ENCODE measurements around the gene APOH.

The APOH gene

DNA sequence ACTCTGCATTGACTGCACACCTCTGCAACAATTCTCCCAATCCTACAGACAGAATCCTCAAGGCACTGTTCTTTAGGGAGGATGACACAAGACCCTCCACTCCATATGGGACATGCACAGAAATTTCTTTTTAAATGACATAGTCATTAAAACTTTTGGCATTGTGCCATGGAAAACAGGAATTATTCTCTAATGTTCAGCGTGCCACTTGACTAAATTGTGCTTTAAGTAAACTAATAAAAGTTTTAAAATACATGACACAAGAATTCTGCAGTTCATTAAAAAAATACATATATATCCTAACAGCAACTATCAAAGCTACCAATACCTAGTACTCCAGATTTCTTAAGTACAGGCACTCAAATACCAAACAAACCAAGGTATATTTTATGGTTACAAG is 53.3 kb downstream of the APOH start:
- no peaks in the 10 kb centered on the region for H3K9me3 Mint-ChIP-seq
- no peak overlapping the region for H3K4me3 Mint-ChIP-seq
- peaks cover 3% of the 10 kb centered on the region for H3K36me3 Mint-ChIP-seq (ENCODE audit: insufficient read depth)
- no peaks in the 10 kb centered on the region for H3K4me1 Mint-ChIP-seq
- ATAC-seq (replicated peaks; ENCODE audit: extremely low read depth, poor library complexity, severe bottlenecking) (no peak), DNase-seq (ENCODE audit: low spot score in 2 of 2) (no peak)
- no peak overlapping the region for H3K27ac Mint-ChIP-seq (ENCODE audit: low read depth)
- H3K27me3 Mint-ChIP-seq, result no peaks in the 10 kb centered on the region

DNA sequence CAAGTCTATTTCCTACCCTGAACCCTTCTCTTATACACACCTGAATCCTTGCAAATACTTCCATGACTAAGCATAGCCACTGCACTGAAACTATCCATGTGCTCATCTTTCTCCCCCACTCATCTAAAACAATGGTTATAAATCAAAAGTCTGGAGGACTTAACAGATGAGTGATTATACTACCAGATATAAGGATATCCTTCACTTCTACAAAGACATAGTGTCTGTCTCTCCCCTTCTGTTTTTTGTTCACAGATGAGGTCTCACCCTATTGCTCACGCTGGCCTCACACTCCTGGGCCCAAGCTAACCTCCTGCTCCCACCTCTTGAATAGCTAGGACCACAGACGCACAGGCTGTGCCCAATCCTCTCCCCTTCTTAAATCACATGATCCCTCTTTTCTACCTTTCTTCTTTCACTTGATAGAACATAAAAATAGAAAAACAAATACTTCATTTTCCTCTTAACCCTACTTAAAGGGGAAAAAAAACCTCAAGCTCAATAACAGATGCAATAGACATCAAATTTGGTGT is 56.5 kb downstream of the APOH start:
- no peaks in the 10 kb centered on the region for H3K9me3 Mint-ChIP-seq
- no peak overlapping the region for H3K27ac Mint-ChIP-seq (ENCODE audit: low read depth)
- no peak overlapping the region for H3K4me3 Mint-ChIP-seq
- no peak for DNase-seq (ENCODE audit: low spot score in 2 of 2)
- no peak for ATAC-seq (replicated peaks; ENCODE audit: extremely low read depth, poor library complexity, severe bottlenecking)
- no peaks in the 10 kb centered on the region for H3K4me1 Mint-ChIP-seq
- H3K36me3 Mint-ChIP-seq (ENCODE audit: insufficient read depth), result no peaks in the 10 kb centered on the region
- H3K27me3 Mint-ChIP-seq, result no peaks in the 10 kb centered on the region

DNA sequence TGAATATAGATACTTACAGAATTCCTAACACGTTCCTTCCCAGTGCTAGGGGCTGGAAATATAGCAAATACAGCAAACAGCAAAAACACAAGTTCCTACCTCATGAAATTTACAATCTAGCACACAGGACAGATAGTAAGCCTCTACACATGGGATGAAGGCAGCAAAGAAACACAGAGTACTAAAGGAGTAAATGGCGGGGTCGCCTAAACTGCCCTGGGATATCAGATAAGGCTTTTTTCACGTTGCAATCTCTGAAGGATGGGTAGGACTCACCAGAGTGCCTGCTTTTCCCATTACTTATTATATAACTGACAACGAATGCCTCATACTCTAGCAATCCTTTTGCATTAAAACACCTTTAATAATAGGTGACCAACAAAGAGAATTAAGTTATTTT is 57.1 kb downstream of the APOH start:
- H3K4me1 Mint-ChIP-seq, result no peaks in the 10 kb centered on the region
- ATAC-seq (replicated peaks; ENCODE audit: extremely low read depth, poor library complexity, severe bottlenecking) (no peak), DNase-seq (ENCODE audit: low spot score in 2 of 2) (no peak)
- no peaks in the 10 kb centered on the region for H3K27me3 Mint-ChIP-seq
- no peak overlapping the region for H3K27ac Mint-ChIP-seq (ENCODE audit: low read depth)
- no peak overlapping the region for H3K4me3 Mint-ChIP-seq
- no peaks in the 10 kb centered on the region for H3K36me3 Mint-ChIP-seq (ENCODE audit: insufficient read depth)
- H3K9me3 Mint-ChIP-seq, result no peaks in the 10 kb centered on the region

DNA sequence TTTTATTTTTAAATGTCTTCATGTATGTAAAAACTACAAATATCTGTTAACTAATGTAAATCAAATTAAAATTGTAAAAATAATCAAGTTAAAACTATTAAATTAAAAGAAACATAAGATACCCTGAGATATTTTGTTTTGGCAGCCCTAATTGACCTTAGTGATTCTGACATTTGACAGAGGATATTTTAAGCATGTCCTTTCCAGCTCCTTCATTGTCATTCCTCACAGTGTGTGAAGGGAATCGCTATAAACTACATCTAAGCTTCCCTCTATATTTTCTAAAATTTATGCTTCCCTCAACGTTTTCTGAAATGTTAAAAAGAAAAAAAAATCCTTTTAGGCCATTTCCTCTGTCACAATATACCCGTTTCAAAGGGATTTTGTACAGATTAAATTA is 57.5 kb downstream of the APOH start:
- Mint-ChIP-seq H3K27me3 (no peaks in the 10 kb centered on the region), H3K27ac (ENCODE audit: low read depth) (no peak overlapping the region)
- ATAC-seq (replicated peaks; ENCODE audit: extremely low read depth, poor library complexity, severe bottlenecking), result no peak

DNA sequence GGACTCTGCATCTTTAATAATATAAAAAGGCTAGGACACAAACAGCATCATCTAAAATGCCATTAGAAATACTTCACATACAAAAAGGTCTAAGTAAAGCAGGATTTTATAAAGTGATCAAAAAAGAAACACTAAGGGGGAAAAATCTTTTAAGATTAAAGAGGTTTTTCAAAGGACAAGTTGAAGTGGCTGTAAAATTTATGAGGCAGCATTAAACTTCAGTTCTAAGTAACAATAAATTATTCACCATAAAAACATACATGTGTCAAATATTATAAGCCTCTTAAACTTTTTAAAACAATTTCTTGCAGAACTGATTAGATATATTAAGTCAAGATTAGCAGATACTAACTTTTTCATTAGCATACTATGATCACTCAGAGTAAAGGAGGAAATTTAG is 58.0 kb downstream of the APOH start:
- Mint-ChIP-seq H3K4me1 (no peaks in the 10 kb centered on the region), H3K27ac (ENCODE audit: low read depth) (no peak overlapping the region), H3K27me3 (no peaks in the 10 kb centered on the region), H3K9me3 (no peaks in the 10 kb centered on the region), H3K36me3 (ENCODE audit: insufficient read depth) (no peaks in the 10 kb centered on the region), H3K4me3 (no peak overlapping the region)
- DNase-seq (ENCODE audit: low spot score in 2 of 2) (no peak), ATAC-seq (replicated peaks; ENCODE audit: extremely low read depth, poor library complexity, severe bottlenecking) (no peak)

More for the DNA sequence above, 57.5 kb downstream of the APOH start:
- no peaks in the 10 kb centered on the region for H3K36me3 Mint-ChIP-seq (ENCODE audit: insufficient read depth)
- DNase-seq (ENCODE audit: low spot score in 2 of 2), result no peak
- H3K4me1 Mint-ChIP-seq, result no peaks in the 10 kb centered on the region
- H3K9me3 Mint-ChIP-seq, result no peaks in the 10 kb centered on the region
- no peak overlapping the region for H3K4me3 Mint-ChIP-seq

DNA sequence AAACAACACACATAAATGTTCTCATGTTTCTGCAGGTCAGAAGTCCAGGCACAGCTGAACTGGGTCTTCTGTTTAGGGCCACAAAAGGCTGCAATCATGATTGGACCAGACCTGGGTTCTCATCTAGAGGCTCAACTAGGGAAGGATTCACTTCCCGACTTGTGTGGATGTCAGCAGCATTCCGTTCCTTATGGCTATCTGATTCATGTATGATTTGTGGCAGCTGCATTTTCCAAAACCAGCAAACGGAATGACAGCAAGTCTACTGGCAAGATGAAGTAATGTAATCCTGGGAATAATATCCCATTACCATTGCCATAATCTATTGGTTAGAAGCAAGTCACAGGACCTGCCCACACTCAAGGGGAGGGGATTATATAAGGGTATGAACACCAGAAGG is 59.4 kb downstream of the APOH start:
- no peaks in the 10 kb centered on the region for H3K4me1 Mint-ChIP-seq
- no peaks in the 10 kb centered on the region for H3K27me3 Mint-ChIP-seq
- no peak for DNase-seq (ENCODE audit: low spot score in 2 of 2)
- H3K27ac Mint-ChIP-seq (ENCODE audit: low read depth), result no peak overlapping the region
- H3K9me3 Mint-ChIP-seq, result no peaks in the 10 kb centered on the region
- H3K36me3 Mint-ChIP-seq (ENCODE audit: insufficient read depth), result no peaks in the 10 kb centered on the region
- no peak for ATAC-seq (replicated peaks; ENCODE audit: extremely low read depth, poor library complexity, severe bottlenecking)
- no peak overlapping the region for H3K4me3 Mint-ChIP-seq

DNA sequence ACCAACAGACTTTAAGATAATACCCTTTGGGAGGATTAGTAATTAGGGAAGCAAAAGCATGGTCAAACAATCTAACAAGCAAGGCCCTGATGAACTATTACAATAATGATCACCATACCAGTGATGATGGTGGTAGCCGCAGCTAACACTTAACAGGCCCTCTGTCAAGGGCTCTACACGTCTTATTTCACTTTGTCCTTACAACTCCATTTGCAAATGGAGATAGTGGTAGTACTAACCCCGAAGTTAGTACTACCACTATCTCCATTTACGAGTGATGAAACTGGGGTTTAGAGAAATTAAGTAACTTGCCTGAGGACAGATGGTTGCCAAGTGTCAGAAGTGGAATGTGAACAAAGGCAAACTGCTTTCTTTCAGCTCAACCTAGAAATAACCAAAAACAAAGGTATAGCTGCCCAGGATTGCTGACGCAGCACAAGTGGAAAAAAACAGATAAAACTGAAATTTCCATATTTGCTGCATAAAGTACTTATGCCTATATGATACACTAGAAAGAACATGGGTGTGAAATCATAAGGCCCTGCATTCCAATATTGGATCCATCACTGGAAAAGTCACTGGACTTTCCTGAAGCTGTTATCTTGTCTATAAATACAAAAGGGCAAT is 61.9 kb downstream of the APOH start:
- DNase-seq (ENCODE audit: low spot score in 2 of 2) (no peak), ATAC-seq (replicated peaks; ENCODE audit: extremely low read depth, poor library complexity, severe bottlenecking) (no peak)
- Mint-ChIP-seq H3K27ac (ENCODE audit: low read depth) (no peak overlapping the region), H3K36me3 (ENCODE audit: insufficient read depth) (no peaks in the 10 kb centered on the region), H3K4me3 (no peak overlapping the region), H3K9me3 (no peaks in the 10 kb centered on the region), H3K4me1 (no peaks in the 10 kb centered on the region), H3K27me3 (no peaks in the 10 kb centered on the region)

DNA sequence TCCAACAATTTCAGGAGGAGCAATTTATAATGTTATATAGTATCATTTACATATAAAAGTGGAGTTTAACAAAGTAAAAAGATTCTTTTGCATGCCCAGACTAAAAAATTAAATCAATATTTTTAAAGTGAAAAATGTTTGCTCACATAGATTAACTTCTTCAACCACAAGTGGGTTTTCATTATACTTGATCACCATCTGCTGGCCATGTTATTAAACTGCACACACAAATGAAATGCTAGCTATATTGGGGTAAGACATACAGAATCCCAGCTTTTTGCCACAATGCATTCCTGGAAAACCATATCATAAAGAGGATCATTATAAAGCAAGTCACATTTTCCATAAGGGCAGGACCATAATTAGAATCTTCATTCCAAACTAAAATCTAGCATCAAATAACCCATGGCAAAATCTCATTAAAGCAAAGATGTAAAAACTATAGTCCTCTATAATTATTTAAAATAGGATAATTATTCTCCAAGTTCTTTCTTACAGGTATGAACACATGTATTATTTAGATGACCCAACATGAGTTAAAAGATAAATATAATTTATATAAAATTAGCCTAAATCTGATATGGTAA is 63.6 kb downstream of the APOH start:
- Mint-ChIP-seq H3K4me3 (no peak overlapping the region), H3K27ac (ENCODE audit: low read depth) (no peak overlapping the region), H3K27me3 (no peaks in the 10 kb centered on the region), H3K4me1 (peaks cover 4% of the 10 kb centered on the region), H3K36me3 (ENCODE audit: insufficient read depth) (no peaks in the 10 kb centered on the region), H3K9me3 (no peaks in the 10 kb centered on the region)
- DNase-seq (ENCODE audit: low spot score in 2 of 2) (no peak), ATAC-seq (replicated peaks; ENCODE audit: extremely low read depth, poor library complexity, severe bottlenecking) (no peak)
